ENCODE measurements around the gene FOXJ3. TPM values are rescaled to one million over a fixed set of nuclear protein-coding genes. Genes with fewer than 3 reads are reported as not detected.

Gene FOXJ3
- total RNA-seq, 1 donor = 34.5 TPM

- no peak for TF ChIP-seq CTCF (IDR thresholded peaks at IDR 0.05; ENCODE audit: insufficient read depth, low read depth, low read length)
- H3K4me3 ChIP-seq (ENCODE audit: low read depth, low read length) = no peak overlapping the region
Measured at GRCh38 chr1:42319128-42319851, 15.7 kb downstream of the FOXJ3 start.

GRCh38 chr1:42318601-42319000 is 16.4 kb downstream of the FOXJ3 start:
- no peak for DNase-seq (ENCODE audit: low read depth)
- TF ChIP-seq CTCF (IDR thresholded peaks at IDR 0.05; ENCODE audit: insufficient read depth, low read depth, low read length) = no peak
- H3K4me3 ChIP-seq (ENCODE audit: low read depth, low read length) = no peak overlapping the region

More at GRCh38 chr1:42319128-42319851, 15.7 kb downstream of the FOXJ3 start:
- peak; percentile 51 for DNase-seq (ENCODE audit: low read depth)

- no peak for TF ChIP-seq CTCF (IDR thresholded peaks at IDR 0.05; ENCODE audit: insufficient read depth, low read depth, low read length)
- DNase-seq (ENCODE audit: low read depth) = no peak
Measured at GRCh38 chr1:42317308-42317707, 17.7 kb downstream of the FOXJ3 start.

DNA sequence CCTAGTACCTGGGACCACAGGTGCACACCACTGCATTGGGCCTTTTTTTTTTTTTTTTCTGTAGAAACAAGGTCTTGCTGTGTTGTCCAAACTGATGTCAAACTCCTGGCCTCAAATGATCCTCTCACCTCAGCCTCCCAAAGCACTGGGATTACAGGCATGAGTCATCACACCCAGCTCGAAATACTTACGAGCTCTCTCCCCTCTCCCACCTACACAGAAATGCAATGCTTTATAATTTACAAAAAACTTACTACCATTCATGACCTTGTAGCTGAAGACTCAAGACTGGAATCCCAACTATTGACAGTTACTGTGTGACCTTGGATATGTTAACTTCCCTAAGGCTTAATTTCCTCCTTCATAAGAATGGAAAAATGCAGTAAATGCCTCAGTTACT is 18.7 kb downstream of the FOXJ3 start:
- no peak overlapping the region for H3K4me3 ChIP-seq (ENCODE audit: low read depth, low read length)
- no peak for TF ChIP-seq CTCF (IDR thresholded peaks at IDR 0.05; ENCODE audit: insufficient read depth, low read depth, low read length)
- DNase-seq (ENCODE audit: low read depth) = peak; percentile 12

More at GRCh38 chr1:42317308-42317707, 17.7 kb downstream of the FOXJ3 start:
- no peak overlapping the region for H3K4me3 ChIP-seq (ENCODE audit: low read depth, low read length)

- no peak overlapping the region for H3K4me3 ChIP-seq (ENCODE audit: low read depth, low read length)
- no peak for DNase-seq (ENCODE audit: low read depth)
- TF ChIP-seq CTCF (IDR thresholded peaks at IDR 0.05; ENCODE audit: insufficient read depth, low read depth, low read length) = no peak
Measured at GRCh38 chr1:42315500-42315899, 19.5 kb downstream of the FOXJ3 start.

DNA sequence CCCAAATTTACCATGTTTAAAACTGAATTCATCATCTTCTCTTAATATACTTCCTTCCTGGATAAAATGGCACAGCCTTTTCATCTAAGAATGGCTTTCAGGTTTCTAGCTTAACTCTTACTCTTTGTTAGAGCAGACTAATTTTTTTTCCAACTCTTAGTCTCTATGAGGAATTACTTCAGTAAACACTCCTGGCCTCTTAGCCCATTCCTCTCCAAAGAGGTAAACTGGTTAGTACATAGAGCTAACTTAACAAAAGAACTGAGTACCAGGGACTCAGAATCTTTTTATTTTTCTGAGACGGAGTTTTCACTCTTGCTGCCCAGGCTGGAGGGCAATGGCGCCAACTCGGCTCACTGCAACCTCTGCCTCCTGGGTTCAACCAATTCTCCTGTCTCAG is 21.1 kb downstream of the FOXJ3 start:
- no peak for TF ChIP-seq CTCF (IDR thresholded peaks at IDR 0.05; ENCODE audit: insufficient read depth, low read depth, low read length)
- no peak overlapping the region for H3K4me3 ChIP-seq (ENCODE audit: low read depth, low read length)

More for the DNA sequence above, 21.1 kb downstream of the FOXJ3 start:
- DNase-seq (ENCODE audit: low read depth) = no peak

All from fibroblast of villous mesenchyme (primary cell).